Endothelial cell of umbilical vein (primary cell): ENCODE measurements around the gene ANKHD1. TPM values are rescaled to one million over a fixed set of nuclear protein-coding genes. Genes with fewer than 3 reads are reported as not detected.

Experiments used
- BruUV-seq: library from RNA; stranded (reverse); fragments of 400-500 nt; replicated peaks from 2 replicates; lab custom pipeline; 2021; lab: Mats Ljungman, UMichigan
- CTCF ChIA-PET: fragments of 300-600, 350-600 bp; sonication (Branson Sonifier 250); formaldehyde crosslinking; loops from one replicate; lab custom pipeline; 2021; ENCODE audit warnings: antibody characterized with exemption, inconsistent platforms; lab: Charles Lee
- POLR2A ChIA-PET: fragments of 300-600, 350-600 bp; sonication (Branson Sonifier 250); formaldehyde crosslinking; loops from one replicate; lab custom pipeline; 2021; ENCODE audit warnings: antibody characterized with exemption, inconsistent platforms; lab: Charles Lee
- DNase-seq: peaks from one replicate; pipeline ENCODE4 v3.0.0-alpha.2; 2011; ENCODE audit warnings: low read depth, low spot score
- FAIRE-seq: peaks from 2 replicates; lab custom pipeline; 2011; peaks lifted over from hg19 to GRCh38; lab: Jason Lieb, UNC
- H2AFZ ChIP-seq: 2 replicates; pipeline ENCODE4 v1.6.0; 2012; ENCODE audit warnings: low read depth, low read length, control low read depth, inconsistent platforms
- H3K27ac ChIP-seq: 2 replicates; pipeline ENCODE4 v1.5.1; 2011; ENCODE audit warnings: low read depth, mild to moderate bottlenecking, control low read depth, low read length, moderate library complexity; ENCODE audit not compliant: insufficient read depth
- H3K27me3 ChIP-seq, 2 experiments: 2 replicates each; pipeline versions ENCODE4 v1.6.0 to v1.6.1; 2011; ENCODE audit warnings: low read length in 2 of 2, mixed read lengths in 1 of 2; ENCODE audit not compliant: control insufficient read depth in 2 of 2, insufficient read depth in 2 of 2
- H3K36me3 ChIP-seq, 2 experiments: 2 replicates in 1 of 2; 3 replicates in 1 of 2; pipeline ENCODE4 v1.5.1; 2011; ENCODE audit warnings: low read length in 2 of 2, mild to moderate bottlenecking in 1 of 2, moderate library complexity in 1 of 2; ENCODE audit not compliant: control insufficient read depth in 2 of 2, insufficient read depth in 2 of 2; ENCODE audit errors: extremely low read depth in 1 of 2
- H3K4me1 ChIP-seq: 3 replicates; pipeline ENCODE4 v1.5.1; 2011; ENCODE audit warnings: mild to moderate bottlenecking, low read length; ENCODE audit not compliant: control insufficient read depth, insufficient read depth; ENCODE audit errors: extremely low read depth
- H3K4me2 ChIP-seq: 2 replicates; pipeline ENCODE4 v1.6.1; 2011; ENCODE audit warnings: low read length, control low read depth, mixed read lengths; ENCODE audit not compliant: insufficient read depth
- H3K4me3 ChIP-seq, 3 experiments: fragments of 200-600 bp in 1 of 3; sonication (generic), shearing (Covaris generic) in 1 of 3; replicated peaks in 1 of 3; 2 replicates each; pipeline ENCODE4 v1.5.1; 2011 to 2016; ENCODE audit warnings: control low read depth in 3 of 3, low read length in 3 of 3, mild to moderate bottlenecking in 2 of 3, inconsistent platforms in 1 of 3, low read depth in 1 of 3, moderate library complexity in 1 of 3; ENCODE audit not compliant: insufficient read depth in 1 of 3
- H3K79me2 ChIP-seq: 2 replicates; pipeline ENCODE4 v1.6.0; 2012; ENCODE audit warnings: low read length, inconsistent platforms; ENCODE audit not compliant: control insufficient read depth, insufficient read depth
- H3K9ac ChIP-seq: replicated peaks from 2 replicates; pipeline ENCODE3; 2011; ENCODE audit warnings: low read length, control low read depth; ENCODE audit not compliant: insufficient read depth; ENCODE audit errors: extremely low read depth
- H3K9me1 ChIP-seq: replicated peaks from 3 replicates; pipeline ENCODE4 v1.6.0; 2011; ENCODE audit warnings: mild to moderate bottlenecking, low read length; ENCODE audit not compliant: control insufficient read depth, insufficient read depth; ENCODE audit errors: extremely low read depth
- H3K9me3 ChIP-seq: replicated peaks from 2 replicates; pipeline ENCODE4 v1.5.1; 2012; ENCODE audit warnings: low read length, inconsistent platforms; ENCODE audit not compliant: control insufficient read depth, insufficient read depth
- H4K20me1 ChIP-seq: replicated peaks from 2 replicates; pipeline ENCODE3; 2011; ENCODE audit warnings: mild to moderate bottlenecking, low read length; ENCODE audit not compliant: control insufficient read depth, insufficient read depth; ENCODE audit errors: extremely low read depth
- EZH2 ChIP-seq: IDR thresholded peaks from 2 replicates; pipeline ENCODE4 v1.6.1; 2012; ENCODE audit warnings: borderline replicate concordance, low read depth, mild to moderate bottlenecking, moderate library complexity, low read length, inconsistent platforms; ENCODE audit not compliant: severe bottlenecking
- FOS ChIP-seq: IDR thresholded peaks from 2 replicates; pipeline ENCODE4 v1.6.1; 2011; ENCODE audit warnings: mild to moderate bottlenecking, low read length, moderate library complexity, borderline replicate concordance; ENCODE audit not compliant: insufficient read depth
- GATA2 ChIP-seq: IDR thresholded peaks from 2 replicates; pipeline ENCODE4 v1.7.0; 2011; ENCODE audit warnings: low read depth, mild to moderate bottlenecking, moderate library complexity, mixed read lengths, low read length; ENCODE audit not compliant: insufficient read length, insufficient read depth
- JUN ChIP-seq: IDR thresholded peaks from 2 replicates; pipeline ENCODE4 v1.6.1; 2011; ENCODE audit warnings: borderline replicate concordance, low read depth; ENCODE audit not compliant: insufficient read length, insufficient read depth
- MYC ChIP-seq: IDR thresholded peaks from one replicate; pipeline ENCODE4 v1.6.1; 2011; ENCODE audit warnings: mild to moderate bottlenecking, low read depth, low read length
- POLR2A ChIP-seq: IDR thresholded peaks from 2 replicates; pipeline ENCODE4 v1.6.1; 2012; ENCODE audit warnings: low read depth, mild to moderate bottlenecking, control low read depth, low read length
- POLR2AphosphoS5 ChIP-seq: IDR thresholded peaks from 2 replicates; pipeline ENCODE4 v1.6.1; 2012; ENCODE audit warnings: low read depth, mild to moderate bottlenecking, control low read depth, low read length, moderate library complexity; ENCODE audit not compliant: insufficient read depth
- dilution Hi-C: fragments of 300-500 bp; cut with MboI; formaldehyde crosslinking; loops from one replicate; pipeline ENCODE4 v1.15.0; 2019; ENCODE audit warnings: low sequenced_read_pairs; ENCODE audit not compliant: extremely low pct_ligation_motif_present
- intact Hi-C: fragments of 100-400 bp; cut with micrococcal nuclease; formaldehyde crosslinking; loops from one replicate; pipeline ENCODE4 v1.10.0; 2022
- polyA plus RNA-seq, 4 experiments: library from polyadenylated mRNA; depleted of rRNA in 3 of 4; stranded (reverse) in 3 of 4; unstranded in 1 of 4; fragments of >200 nt; gene quantifications; 2 replicates each; pipeline versions ENCODE4 v1.2.1 to v1.2.3, GENCODE V29; 2011 to 2012; ENCODE audit warnings: missing spikeins in 1 of 4
- total RNA-seq: library from RNA; stranded (reverse); gene quantifications from 2 replicates; pipeline ENCODE4 v1.2.3, GENCODE V29; 2021
- TF ChIP-seq, protein P1 (sequence below): IDR thresholded peaks from 2 replicates; pipeline ENCODE4 v1.6.1; 2011; ENCODE audit not compliant: insufficient read depth, insufficient read length
- TF ChIP-seq, protein P2 (sequence below), 2 donors: IDR thresholded peaks; 1 replicate in 1 of 2; 2 replicates in 1 of 2; pipeline ENCODE4 v1.5.1; 2011; ENCODE audit warnings: low read length in 2 of 2, mild to moderate bottlenecking in 2 of 2, moderate library complexity in 2 of 2, control low read depth in 1 of 2, inconsistent platforms in 1 of 2, low read depth in 1 of 2; ENCODE audit not compliant: insufficient read depth in 1 of 2; ENCODE audit errors: extremely low read depth in 1 of 2

Gene ANKHD1
- total and polyA plus RNA-seq, 2 donors (not counting 3 experiments of a cell fraction or from before 2014, with no cell fraction given) = 56.1 to 87.0 TPM

DNA sequence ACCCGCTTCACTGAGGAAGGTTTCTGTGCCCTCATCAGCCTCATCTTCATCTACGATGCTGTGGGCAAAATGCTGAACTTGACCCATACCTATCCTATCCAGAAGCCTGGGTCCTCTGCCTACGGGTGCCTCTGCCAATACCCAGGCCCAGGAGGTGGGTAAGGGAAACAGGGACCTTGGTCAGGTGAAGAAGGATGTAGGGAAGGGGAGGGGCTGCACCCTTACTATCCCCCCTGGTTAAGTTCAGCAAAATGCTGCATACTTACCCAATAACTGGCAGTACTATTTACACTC, 37.2 kb upstream of the ANKHD1 start:
- POLR2A ChIA-PET = interaction anchor here (0.5 kb wide), 1 partner anchor 283 kb away, joined by 5 read pairs; the partner anchor contains the start of genes IK and NDUFA2
- H2AFZ ChIP-seq = no peak overlapping the region
- intact Hi-C loops = no loop called here

DNA sequence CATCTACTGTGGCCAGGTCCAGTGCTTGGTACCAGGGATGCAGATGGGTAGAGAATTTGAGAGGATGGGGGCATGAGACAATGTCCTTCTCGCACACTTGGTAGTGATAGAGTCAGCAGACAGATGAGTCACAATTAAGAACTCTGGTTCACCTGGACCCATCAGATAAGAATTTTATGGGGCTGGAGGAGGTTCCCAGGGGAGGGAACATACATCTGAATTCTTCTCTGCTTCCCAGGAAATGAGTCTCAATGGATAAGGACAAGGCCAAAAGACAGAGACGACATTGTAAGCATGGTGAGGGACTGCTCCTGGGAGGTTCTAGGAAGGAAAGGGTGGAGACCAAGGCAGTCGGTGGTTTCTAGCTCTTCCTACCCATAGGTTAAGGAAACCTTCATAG, 36.4 kb upstream of the ANKHD1 start:
- POLR2A ChIA-PET = no interaction called here
- dilution Hi-C loops = no loop called here
- FAIRE-seq = no peak

More for the DNA sequence above, 37.2 kb upstream of the ANKHD1 start:
- TF ChIP-seq MYC = no peak
- dilution Hi-C loops = no loop called here
- Histone ChIP-seq H3K4me1 (peaks cover 3% of the 10 kb centered on the region), H3K9me1 (no peaks in the 10 kb centered on the region), H4K20me1 (no peaks in the 10 kb centered on the region), H3K27ac (no peak overlapping the region), H3K9me3 (no peaks in the 10 kb centered on the region), H3K4me2 (no peak overlapping the region), H3K9ac (no peak overlapping the region), H3K36me3 (no peaks in the 10 kb centered on the region), H3K27me3 (no peaks in the 10 kb centered on the region), H3K4me3 (no peak overlapping the region), H3K79me2 (no peaks in the 10 kb centered on the region)
- no peak for FAIRE-seq
- no TSS peak for BruUV-seq
- CTCF ChIA-PET = interaction anchor here (1.9 to 4.1 kb wide), 7 partner anchors 9 to 356 kb away, joined by 7 to 64 read pairs (median 19); no protein-coding TSS in a partner anchor
- no peak for DNase-seq

More for the DNA sequence above, 36.4 kb upstream of the ANKHD1 start:
- CTCF ChIA-PET = interaction anchor here (0.6 to 4.1 kb wide), 4 partner anchors 8 to 355 kb away, joined by 3 to 64 read pairs (median 29); no protein-coding TSS in a partner anchor
- Histone ChIP-seq H3K4me3 (no peak overlapping the region), H3K36me3 (no peaks in the 10 kb centered on the region), H3K9ac (no peak overlapping the region), H3K9me3 (no peaks in the 10 kb centered on the region), H3K9me1 (no peaks in the 10 kb centered on the region), H4K20me1 (no peaks in the 10 kb centered on the region), H3K27ac (no peak overlapping the region), H3K4me2 (no peak overlapping the region), H2AFZ (no peak overlapping the region), H3K27me3 (no peaks in the 10 kb centered on the region), H3K79me2 (no peaks in the 10 kb centered on the region), H3K4me1 (peaks cover 3% of the 10 kb centered on the region)
- no peak for DNase-seq
- no TSS peak for BruUV-seq
- intact Hi-C loops = no loop called here
- TF ChIP-seq MYC (no peak), EZH2 (no peak), JUN (no peak), FOS (no peak), POLR2A (no peak), GATA2 (no peak), POLR2AphosphoS5 (no peak)
- TF ChIP-seq, protein P1, sequence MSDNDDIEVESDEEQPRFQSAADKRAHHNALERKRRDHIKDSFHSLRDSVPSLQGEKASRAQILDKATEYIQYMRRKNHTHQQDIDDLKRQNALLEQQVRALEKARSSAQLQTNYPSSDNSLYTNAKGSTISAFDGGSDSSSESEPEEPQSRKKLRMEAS = no peak
- TF ChIP-seq, protein P2, sequence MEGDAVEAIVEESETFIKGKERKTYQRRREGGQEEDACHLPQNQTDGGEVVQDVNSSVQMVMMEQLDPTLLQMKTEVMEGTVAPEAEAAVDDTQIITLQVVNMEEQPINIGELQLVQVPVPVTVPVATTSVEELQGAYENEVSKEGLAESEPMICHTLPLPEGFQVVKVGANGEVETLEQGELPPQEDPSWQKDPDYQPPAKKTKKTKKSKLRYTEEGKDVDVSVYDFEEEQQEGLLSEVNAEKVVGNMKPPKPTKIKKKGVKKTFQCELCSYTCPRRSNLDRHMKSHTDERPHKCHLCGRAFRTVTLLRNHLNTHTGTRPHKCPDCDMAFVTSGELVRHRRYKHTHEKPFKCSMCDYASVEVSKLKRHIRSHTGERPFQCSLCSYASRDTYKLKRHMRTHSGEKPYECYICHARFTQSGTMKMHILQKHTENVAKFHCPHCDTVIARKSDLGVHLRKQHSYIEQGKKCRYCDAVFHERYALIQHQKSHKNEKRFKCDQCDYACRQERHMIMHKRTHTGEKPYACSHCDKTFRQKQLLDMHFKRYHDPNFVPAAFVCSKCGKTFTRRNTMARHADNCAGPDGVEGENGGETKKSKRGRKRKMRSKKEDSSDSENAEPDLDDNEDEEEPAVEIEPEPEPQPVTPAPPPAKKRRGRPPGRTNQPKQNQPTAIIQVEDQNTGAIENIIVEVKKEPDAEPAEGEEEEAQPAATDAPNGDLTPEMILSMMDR (IDR thresholded peaks at IDR 0.05; ENCODE audit: extremely low read depth in 1 of 2, insufficient read depth in 1 of 2, low read depth in 1 of 2, low read length in 2 of 2) = no peak
